Immature natural killer cell (primary cell): ENCODE measurements around the gene CCDC70. TPM values are rescaled to one million over a fixed set of nuclear protein-coding genes. Genes with fewer than 3 reads are reported as not detected.

Source experiments
- DNase-seq, 3 donors: peaks; one replicate each; pipeline ENCODE4 v3.0.0; 2022; ENCODE audit warnings: mixed read lengths in 1 of 3
- H3K27ac Mint-ChIP-seq, 6 donors: one replicate each; pipeline ENCODE4 v1.8.0; 2020; ENCODE audit warnings: mixed read lengths in 6 of 6, mild to moderate bottlenecking in 5 of 6, inconsistent platforms in 4 of 6, moderate library complexity in 3 of 6
- H3K27me3 Mint-ChIP-seq, 3 donors: one replicate each; pipeline ENCODE4 v1.8.0; 2020 to 2021; ENCODE audit warnings: low read depth in 3 of 3, mild to moderate bottlenecking in 3 of 3, mixed read lengths in 3 of 3, moderate library complexity in 3 of 3, inconsistent platforms in 1 of 3
- H3K36me3 Mint-ChIP-seq, 3 donors: one replicate each; pipeline ENCODE4 v1.8.0; 2020; ENCODE audit warnings: mixed read lengths in 3 of 3, inconsistent platforms in 2 of 3, mild to moderate bottlenecking in 2 of 3
- H3K4me1 Mint-ChIP-seq, 2 donors: one replicate each; pipeline ENCODE4 v1.8.0; 2020; ENCODE audit warnings: inconsistent platforms in 2 of 2, mild to moderate bottlenecking in 2 of 2, mixed read lengths in 2 of 2, moderate library complexity in 1 of 2
- H3K4me3 Mint-ChIP-seq, 5 donors: one replicate each; pipeline ENCODE4 v1.8.0; 2020; ENCODE audit warnings: mild to moderate bottlenecking in 5 of 5, mixed read lengths in 5 of 5, inconsistent platforms in 3 of 5, moderate library complexity in 3 of 5
- H3K9me3 Mint-ChIP-seq, 6 donors: one replicate each; pipeline ENCODE4 v1.8.0; 2020; ENCODE audit warnings: mild to moderate bottlenecking in 6 of 6, mixed read lengths in 6 of 6, inconsistent platforms in 4 of 6, moderate library complexity in 3 of 6
- polyA plus RNA-seq, 3 donors: library from polyadenylated mRNA; unstranded; fragments of 300-500 nt; fragmentation: Illumina TruSeq; gene quantifications; one replicate each; pipeline ENCODE4 v1.2.3, GENCODE V29; 2021

CCDC70 gene
- polyA plus RNA-seq, 3 donors from 2014 or later: not detected

- H3K9me3 Mint-ChIP-seq: no peaks in the 10 kb centered on the region
- peaks cover 0 to 7% (median 5%) of the 10 kb centered on the region in 3 donors for H3K27me3 Mint-ChIP-seq
- H3K4me1 Mint-ChIP-seq: no peaks in the 10 kb centered on the region
- H3K4me3 Mint-ChIP-seq: no peak overlapping the region
- no peak overlapping the region for H3K27ac Mint-ChIP-seq
- no peak for DNase-seq
- no peaks in the 10 kb centered on the region for H3K36me3 Mint-ChIP-seq
These were observed 24.8 kb upstream of the CCDC70 start for GRCh38 chr13:51837016-51837415.

DNA sequence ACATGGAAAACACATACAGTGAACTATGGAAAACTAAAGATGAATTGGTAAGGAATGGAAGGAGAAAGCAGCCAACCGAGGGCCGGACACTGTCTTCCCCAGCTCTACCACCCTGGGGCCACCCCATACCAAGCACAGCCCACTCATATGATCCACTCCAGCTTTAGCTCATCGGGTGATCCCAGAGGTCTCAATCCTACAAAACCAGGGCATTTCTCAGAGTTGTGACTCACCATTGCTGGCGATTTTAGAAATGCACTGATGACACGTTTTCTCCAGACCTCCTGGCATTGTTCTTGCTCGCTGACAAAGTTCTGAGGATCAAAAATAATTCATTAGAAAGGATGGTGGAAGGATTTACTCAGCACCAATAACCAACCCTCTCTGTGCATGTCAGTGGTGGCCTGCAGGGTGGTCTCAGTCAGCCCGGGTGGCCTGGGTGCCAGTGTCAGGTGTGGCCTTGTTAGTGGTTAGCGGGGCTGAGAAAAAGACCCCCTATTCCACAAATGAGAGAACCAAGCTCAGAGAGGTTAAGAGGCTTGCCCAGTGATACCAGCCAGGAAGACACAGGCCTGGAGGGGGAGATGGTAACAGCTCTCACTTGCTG, 23.4 kb upstream of the CCDC70 start:
- no peaks in the 10 kb centered on the region for H3K9me3 Mint-ChIP-seq
- no peaks in the 10 kb centered on the region for H3K36me3 Mint-ChIP-seq

DNA sequence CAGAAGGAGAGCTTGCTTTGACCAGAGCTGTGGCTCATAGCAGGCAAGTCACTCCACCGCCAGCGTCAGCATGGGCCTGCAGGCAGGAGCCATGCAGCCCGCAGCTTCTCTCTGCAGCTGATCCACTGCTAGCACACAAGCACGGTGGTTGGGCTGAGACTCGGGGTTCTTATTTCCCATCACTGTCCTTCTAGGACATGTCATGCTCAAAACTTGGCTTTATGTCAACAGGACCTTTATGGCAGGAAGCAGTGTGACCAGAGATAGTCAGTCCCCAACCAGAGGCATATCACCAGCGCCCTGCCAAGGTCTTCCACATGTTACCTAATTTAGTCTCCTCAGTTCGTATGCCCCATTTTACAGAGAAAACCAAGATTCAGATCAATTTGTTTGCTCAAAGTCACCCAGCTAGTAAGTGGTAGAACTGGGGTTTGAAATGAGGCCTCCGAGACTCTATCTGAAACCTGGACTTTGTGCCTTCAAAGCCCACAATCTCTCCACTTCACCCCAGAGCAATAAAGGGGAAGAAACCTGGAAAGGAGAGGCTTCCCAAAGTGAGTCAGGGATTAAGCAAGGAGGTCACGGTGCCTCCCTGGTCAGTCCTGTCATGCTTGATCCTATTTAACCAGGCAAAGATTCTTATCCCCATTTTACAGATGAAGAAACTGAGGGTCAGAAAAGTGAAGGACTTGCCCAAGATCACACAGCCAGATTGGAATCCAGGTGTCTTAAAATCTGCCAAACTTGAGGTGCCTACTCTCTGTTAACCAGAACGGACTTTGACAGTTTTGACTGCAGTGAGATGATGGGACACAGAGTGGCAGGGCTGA, 21.8 kb upstream of the CCDC70 start:
- H3K27me3 Mint-ChIP-seq: peaks cover under 1 to 9% (median 2%) of the 10 kb centered on the region in 3 donors
- no peaks in the 10 kb centered on the region for H3K9me3 Mint-ChIP-seq
- no peak overlapping the region for H3K4me3 Mint-ChIP-seq
- H3K27ac Mint-ChIP-seq: no peak overlapping the region
- no peaks in the 10 kb centered on the region for H3K36me3 Mint-ChIP-seq
- H3K4me1 Mint-ChIP-seq: no peaks in the 10 kb centered on the region
- DNase-seq: no peak

More for the DNA sequence above, 23.4 kb upstream of the CCDC70 start:
- H3K4me1 Mint-ChIP-seq: no peaks in the 10 kb centered on the region
- no peak overlapping the region for H3K27ac Mint-ChIP-seq
- H3K27me3 Mint-ChIP-seq: peaks cover 0 to 5% (median 2%) of the 10 kb centered on the region in 3 donors
- no peak for DNase-seq
- no peak overlapping the region for H3K4me3 Mint-ChIP-seq

DNA sequence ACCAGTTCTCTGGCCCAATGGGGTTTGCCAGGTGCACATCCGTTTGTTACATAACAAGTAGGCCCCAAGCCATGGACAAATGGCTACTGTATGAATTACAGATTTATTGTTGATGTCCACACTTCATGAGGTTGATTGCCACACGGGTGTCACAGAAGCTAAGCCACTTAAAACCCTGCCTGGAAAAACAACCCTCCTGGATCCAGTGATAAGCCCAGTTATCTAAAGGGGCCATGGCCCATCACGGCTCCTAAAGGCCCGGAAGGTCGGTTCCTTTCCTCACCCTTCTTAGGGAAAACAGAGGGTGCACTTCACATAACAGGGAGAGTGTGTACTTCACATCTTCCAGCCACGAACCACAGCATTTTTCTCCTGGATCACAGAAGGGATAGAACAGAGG, 20.9 kb upstream of the CCDC70 start:
- no peak overlapping the region for H3K4me3 Mint-ChIP-seq
- DNase-seq: no peak
- no peaks in the 10 kb centered on the region for H3K36me3 Mint-ChIP-seq
- H3K27ac Mint-ChIP-seq: no peak overlapping the region
- H3K9me3 Mint-ChIP-seq: no peaks in the 10 kb centered on the region
- peaks cover 5% of the 10 kb centered on the region in 2 donors for H3K4me1 Mint-ChIP-seq
- peaks cover 2 to 10% (median 2%) of the 10 kb centered on the region in 3 donors for H3K27me3 Mint-ChIP-seq

DNA sequence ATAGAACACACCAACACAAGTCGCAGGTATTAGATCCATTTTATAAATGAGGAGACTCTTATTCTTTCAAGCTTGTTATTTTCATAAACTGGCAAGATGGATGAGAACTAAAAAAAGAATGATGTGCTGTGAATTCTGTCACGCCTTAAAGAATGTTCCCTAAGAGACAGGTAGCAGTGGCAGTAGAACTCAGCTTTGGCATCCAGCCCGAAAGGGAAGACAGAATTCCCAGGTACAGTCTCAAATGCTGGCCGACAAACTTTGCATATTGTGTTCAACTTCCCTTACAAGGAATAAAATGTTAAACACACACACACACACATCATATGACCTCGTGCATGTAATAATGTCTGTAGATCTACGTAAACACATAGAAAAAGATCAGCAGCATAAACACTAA, 20.0 kb upstream of the CCDC70 start:
- DNase-seq: no peak
- H3K9me3 Mint-ChIP-seq: no peaks in the 10 kb centered on the region
- no peak overlapping the region for H3K27ac Mint-ChIP-seq
- no peaks in the 10 kb centered on the region for H3K36me3 Mint-ChIP-seq
- no peak overlapping the region for H3K4me3 Mint-ChIP-seq
- peaks cover under 1 to 8% (median 2%) of the 10 kb centered on the region in 3 donors for H3K27me3 Mint-ChIP-seq
- peaks cover 5% of the 10 kb centered on the region in 2 donors for H3K4me1 Mint-ChIP-seq

DNA sequence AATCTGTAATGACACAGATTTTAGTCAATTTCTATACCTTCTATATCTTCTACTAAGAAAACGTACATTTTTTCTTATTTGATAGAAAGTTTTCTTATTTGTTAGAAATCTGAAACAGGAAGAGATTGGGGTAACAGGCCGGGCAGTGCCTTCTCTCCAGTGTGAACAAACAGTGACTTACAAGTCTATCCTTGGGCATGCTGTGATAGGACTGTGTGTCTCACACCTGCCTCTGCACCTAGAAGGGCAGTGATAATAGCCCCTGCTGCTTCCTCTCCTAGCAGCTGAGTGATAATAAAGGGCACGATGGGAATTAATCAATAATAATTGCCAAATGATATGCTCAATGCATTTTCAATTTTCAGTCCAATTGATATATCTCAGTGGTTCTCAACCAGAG, 18.2 kb upstream of the CCDC70 start:
- Mint-ChIP-seq H3K4me1 (peaks cover 5% of the 10 kb centered on the region in 2 donors), H3K27me3 (peaks cover 0 to 8% (median 2%) of the 10 kb centered on the region in 3 donors), H3K36me3 (no peaks in the 10 kb centered on the region), H3K27ac (no peak overlapping the region), H3K9me3 (no peaks in the 10 kb centered on the region), H3K4me3 (no peak overlapping the region)
- no peak for DNase-seq

DNA sequence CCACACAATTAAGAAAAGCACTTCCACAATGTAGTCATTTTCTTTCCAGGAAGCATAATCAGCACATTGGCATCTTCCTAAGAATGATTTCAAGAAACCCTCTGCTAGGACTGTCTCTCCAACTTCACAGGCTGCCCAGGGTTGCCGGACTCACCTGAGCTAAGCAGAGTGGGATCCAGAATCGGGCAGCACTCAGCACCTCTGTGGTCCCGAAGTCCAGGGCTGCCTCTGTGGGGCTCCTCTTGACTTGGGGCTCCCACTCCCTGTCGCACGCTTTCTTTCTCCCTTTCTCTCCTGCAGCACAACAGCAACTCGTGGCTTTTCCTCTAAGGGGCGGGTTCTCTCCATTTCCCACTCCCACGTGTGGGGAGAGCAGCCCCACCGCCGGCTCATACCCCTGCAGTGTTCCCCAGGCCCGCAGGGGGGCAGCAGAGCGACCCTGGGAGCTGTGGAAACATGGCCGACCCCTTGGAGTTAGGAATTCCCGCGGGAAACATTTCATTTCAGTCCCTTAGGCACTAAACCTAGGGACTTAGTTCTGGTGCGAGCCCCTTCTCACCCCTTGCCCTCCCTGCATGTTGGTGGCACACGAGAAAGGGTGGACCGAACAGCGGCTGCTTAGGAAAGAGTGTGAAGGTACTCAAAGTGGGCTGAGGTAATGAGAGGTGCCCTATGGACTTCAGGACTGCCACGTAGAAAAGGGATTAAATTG, 16.8 kb upstream of the CCDC70 start, which contains the start of gene TMEM272:
TMEM272 (minus strand) TSS at position 316 of the 712 bp plus-strand sequence. CDS start 6,647 bp downstream, outside the sequence.
- H3K4me3 Mint-ChIP-seq: peak within 1 kb of the TSS in 1 of 5 donors; percentile 5
- H3K27me3 Mint-ChIP-seq: peaks cover 0 to 8% (median 2%) of the 10 kb centered on the region in 3 donors
- peak; percentile 23 to 40 (median 26) for DNase-seq
- no peak within 1 kb of the TSS for H3K27ac Mint-ChIP-seq
- H3K4me1 Mint-ChIP-seq: peaks cover 5% of the 10 kb centered on the region in 2 donors
- H3K36me3 Mint-ChIP-seq: no peaks in the 10 kb centered on the region
- no peaks in the 10 kb centered on the region for H3K9me3 Mint-ChIP-seq

DNA sequence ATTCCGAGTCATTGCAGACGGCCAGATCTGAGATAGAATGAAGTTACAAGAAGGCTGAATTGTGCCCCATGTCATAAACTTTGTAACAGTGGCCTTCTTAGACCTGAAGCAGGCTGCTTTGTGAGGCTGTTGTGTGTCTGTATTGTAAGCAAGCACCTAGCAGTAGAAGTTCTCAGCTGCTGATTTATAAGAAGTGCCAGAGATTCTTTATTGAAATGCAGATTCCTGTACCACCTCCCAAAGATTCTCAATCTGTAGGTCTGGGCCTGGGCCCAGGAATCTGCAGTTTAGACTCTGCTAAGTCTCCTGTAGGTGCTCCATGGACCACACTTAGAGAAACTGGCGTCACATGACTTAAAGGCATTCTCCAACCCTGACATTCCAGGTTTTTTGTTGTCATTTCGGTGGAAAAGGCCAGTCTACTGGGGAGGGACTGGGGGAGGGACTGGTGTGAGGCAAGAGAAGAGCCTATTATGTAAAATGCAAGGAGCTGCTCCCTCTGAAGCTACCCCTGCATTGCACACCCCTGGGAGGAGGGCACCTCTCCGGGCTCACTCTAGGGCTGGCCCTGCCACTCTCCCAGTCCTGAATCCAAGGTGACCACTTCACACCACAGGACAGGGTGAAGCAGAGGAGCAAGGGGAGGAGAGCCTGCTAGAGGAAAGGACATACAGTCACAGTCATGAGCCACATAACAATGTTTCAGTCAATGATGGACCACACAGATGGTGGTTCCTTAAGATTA, 16.0 kb upstream of the CCDC70 start:
- Mint-ChIP-seq H3K9me3 (no peaks in the 10 kb centered on the region), H3K4me1 (peaks cover 5% of the 10 kb centered on the region in 2 donors), H3K36me3 (no peaks in the 10 kb centered on the region), H3K4me3 (no peak overlapping the region), H3K27me3 (peaks cover 0 to 8% (median 2%) of the 10 kb centered on the region in 3 donors), H3K27ac (no peak overlapping the region)
- DNase-seq: no peak

GRCh38 chr13:51846756-51847155, 15.0 kb upstream of the CCDC70 start:
- no peak overlapping the region for H3K27ac Mint-ChIP-seq
- DNase-seq: no peak

GRCh38 chr13:51848674-51849073, 13.1 kb upstream of the CCDC70 start:
- Mint-ChIP-seq H3K9me3 (no peaks in the 10 kb centered on the region), H3K27ac (no peak overlapping the region)
- no peak for DNase-seq

More at GRCh38 chr13:51846756-51847155, 15.0 kb upstream of the CCDC70 start:
- peaks cover 5% of the 10 kb centered on the region in 2 donors for H3K4me1 Mint-ChIP-seq
- no peaks in the 10 kb centered on the region for H3K36me3 Mint-ChIP-seq
- H3K4me3 Mint-ChIP-seq: no peak overlapping the region
- peaks cover 0 to 8% (median 5%) of the 10 kb centered on the region in 3 donors for H3K27me3 Mint-ChIP-seq
- H3K9me3 Mint-ChIP-seq: no peaks in the 10 kb centered on the region

GRCh38 chr13:51849145-51850101, 12.3 kb upstream of the CCDC70 start:
- peak in 1 of 3 donors; percentile 22 for DNase-seq
- H3K27ac Mint-ChIP-seq: no peak overlapping the region
- H3K4me3 Mint-ChIP-seq: no peak overlapping the region
- peaks cover 0 to 5% (median 4%) of the 10 kb centered on the region in 3 donors for H3K27me3 Mint-ChIP-seq
- H3K9me3 Mint-ChIP-seq: no peaks in the 10 kb centered on the region
- no peaks in the 10 kb centered on the region for H3K36me3 Mint-ChIP-seq
- peaks cover 5% of the 10 kb centered on the region in 2 donors for H3K4me1 Mint-ChIP-seq

More at GRCh38 chr13:51848674-51849073, 13.1 kb upstream of the CCDC70 start:
- H3K4me3 Mint-ChIP-seq: no peak overlapping the region
- H3K4me1 Mint-ChIP-seq: peaks cover 5% of the 10 kb centered on the region in 2 donors
- no peaks in the 10 kb centered on the region for H3K36me3 Mint-ChIP-seq
- peaks cover 0 to 5% (median 5%) of the 10 kb centered on the region in 3 donors for H3K27me3 Mint-ChIP-seq

- peaks cover 0 to 4% (median 3%) of the 10 kb centered on the region in 3 donors for H3K27me3 Mint-ChIP-seq
- no peaks in the 10 kb centered on the region for H3K36me3 Mint-ChIP-seq
- no peak overlapping the region for H3K4me3 Mint-ChIP-seq
- H3K9me3 Mint-ChIP-seq: no peaks in the 10 kb centered on the region
- H3K27ac Mint-ChIP-seq: no peak overlapping the region
- no peak for DNase-seq
- no peaks in the 10 kb centered on the region for H3K4me1 Mint-ChIP-seq
These were observed 5.6 kb upstream of the CCDC70 start for GRCh38 chr13:51856027-51856736.
